CD4-positive, alpha-beta T cell treated with Interferon gamma for 1 hour (primary cell): ENCODE data around the gene VEPH1.
"Not testable (repeated sequence)": the region's sequence is repeated elsewhere in the genome, so short reads cannot be mapped to it uniquely, and the experiment has no call there.

Source experiments
- DNase-seq: peaks from one replicate; pipeline ENCODE4 v3.0.0-alpha.2; 2020

Gene VEPH1

GRCh38 chr3:157381606-157382005 lies 121.6 kb downstream of the VEPH1 start:
- no peak for DNase-seq

GRCh38 chr3:157379525-157380140 lies 123.6 kb downstream of the VEPH1 start:
- no peak for DNase-seq

GRCh38 chr3:157376603-157377300 lies 126.5 kb downstream of the VEPH1 start:
- no peak for DNase-seq

GRCh38 chr3:157375342-157375986 lies 127.8 kb downstream of the VEPH1 start:
- no peak for DNase-seq

GRCh38 chr3:157374933-157375332 lies 128.3 kb downstream of the VEPH1 start:
- DNase-seq: no peak

GRCh38 chr3:157373783-157374182 lies 129.4 kb downstream of the VEPH1 start:
- DNase-seq: no peak

- DNase-seq: no peak
Observed at GRCh38 chr3:157370867-157371266, 132.3 kb downstream of the VEPH1 start.

- DNase-seq: no peak
Observed at GRCh38 chr3:157369727-157370421, 133.3 kb downstream of the VEPH1 start.

- no peak for DNase-seq
Observed at GRCh38 chr3:157368171-157368570, 135.0 kb downstream of the VEPH1 start.

- no peak for DNase-seq
Observed at GRCh38 chr3:157363393-157363792, 139.8 kb downstream of the VEPH1 start.

GRCh38 chr3:157362348-157362747 lies 140.9 kb downstream of the VEPH1 start:
- no peak for DNase-seq

GRCh38 chr3:157360044-157360443 lies 143.2 kb downstream of the VEPH1 start:
- DNase-seq: no peak

- no peak for DNase-seq
Observed at GRCh38 chr3:157356541-157356940, 146.7 kb downstream of the VEPH1 start.

GRCh38 chr3:157355276-157355675 lies 147.9 kb downstream of the VEPH1 start:
- DNase-seq: no peak

- DNase-seq: no peak
Observed at GRCh38 chr3:157354722-157355121, 148.5 kb downstream of the VEPH1 start.

- no peak for DNase-seq
Observed at GRCh38 chr3:157354254-157354653, 149.0 kb downstream of the VEPH1 start.

GRCh38 chr3:157353652-157354051 lies 149.6 kb downstream of the VEPH1 start:
- DNase-seq: no peak

- no peak for DNase-seq
Observed at GRCh38 chr3:157351981-157352380, 151.2 kb downstream of the VEPH1 start.

- DNase-seq: not testable (repeated sequence)
Observed at GRCh38 chr3:157350651-157351050, 152.6 kb downstream of the VEPH1 start.

- DNase-seq: not testable (repeated sequence)
Observed at GRCh38 chr3:157348304-157349075, 154.7 kb downstream of the VEPH1 start.

- no peak for DNase-seq
Observed at GRCh38 chr3:157347577-157348303, 155.5 kb downstream of the VEPH1 start.
